SK-N-SH treated with all-trans-retinoic acid at 6 μM for 48 hours (cell line): ENCODE measurements around the gene TAF3.

Source experiments
- ATAC-seq: fragments of 200-7000 bp; cut with Tn5 transposase; 3 replicates; pipeline ENCODE4 v1.9.1; 2020; ENCODE audit warnings: mild to moderate bottlenecking, moderate library complexity
- ARNTL ChIP-seq: fragments of 450-650 bp; formaldehyde crosslinking; IDR thresholded peaks from 2 replicates; pipeline ENCODE4 v1.5.0; 2020; ENCODE audit warnings: low read depth, mild to moderate bottlenecking, moderate library complexity, borderline replicate concordance
- BACH2 ChIP-seq: fragments of 250-450 bp; sonication (Bioruptor Pico); IDR thresholded peaks from 2 replicates; pipeline ENCODE4 v1.9.0; 2021; ENCODE audit warnings: mild to moderate bottlenecking, borderline replicate concordance
- CREB5 ChIP-seq: fragments of 250-450 bp; sonication (Bioruptor Pico); IDR thresholded peaks from 2 replicates; pipeline ENCODE4 v1.5.1; 2020; ENCODE audit warnings: low read depth, mild to moderate bottlenecking, moderate library complexity
- ESRRG ChIP-seq: fragments of 250-450 bp; sonication (Bioruptor Pico); IDR thresholded peaks from 2 replicates; pipeline ENCODE4 v1.6.1; 2021; ENCODE audit warnings: mild to moderate bottlenecking
- ISL1 ChIP-seq: fragments of 250-450 bp; sonication (Bioruptor Pico); IDR thresholded peaks from 2 replicates; pipeline ENCODE4 v2.1.2; 2022; ENCODE audit warnings: mild to moderate bottlenecking, moderate library complexity
- POU6F1 ChIP-seq: fragments of 250-450 bp; sonication (Bioruptor Pico); IDR thresholded peaks from 2 replicates; pipeline ENCODE4 v1.8.0; 2021; ENCODE audit warnings: low read depth, mild to moderate bottlenecking, moderate library complexity, borderline replicate concordance
- PPARA ChIP-seq: fragments of 250-450 bp; sonication (Bioruptor Pico); IDR thresholded peaks from 2 replicates; pipeline ENCODE4 v1.5.0; 2020; ENCODE audit warnings: mild to moderate bottlenecking, borderline replicate concordance
- RARB ChIP-seq: fragments of 250-450 bp; sonication (Bioruptor Pico); IDR thresholded peaks from 2 replicates; pipeline ENCODE4 v1.8.0; 2021; ENCODE audit warnings: mild to moderate bottlenecking, moderate library complexity
- SNAI2 ChIP-seq: fragments of 250-450 bp; sonication (Bioruptor Pico); IDR thresholded peaks from 2 replicates; pipeline ENCODE4 v1.5.0; 2020; ENCODE audit warnings: mild to moderate bottlenecking, moderate library complexity
- TCF4 ChIP-seq: fragments of 250-450 bp; sonication (Bioruptor Pico); IDR thresholded peaks from 2 replicates; pipeline ENCODE4 v1.8.0; 2021; ENCODE audit warnings: mild to moderate bottlenecking, moderate library complexity, borderline replicate concordance
- TOX ChIP-seq: fragments of 250-450 bp; sonication (Bioruptor Pico); IDR thresholded peaks from 2 replicates; pipeline ENCODE4 v1.8.0; 2021; ENCODE audit warnings: mild to moderate bottlenecking, moderate library complexity, borderline replicate concordance
- TSHZ2 ChIP-seq: fragments of 250-450 bp; sonication (Bioruptor Pico); IDR thresholded peaks from 2 replicates; pipeline ENCODE4 v1.5.0; 2020; ENCODE audit warnings: mild to moderate bottlenecking, moderate library complexity
- ZC3H10 ChIP-seq: fragments of 250-450 bp; sonication (Bioruptor Pico); IDR thresholded peaks from 2 replicates; pipeline ENCODE4 v1.5.1; 2021; ENCODE audit warnings: mild to moderate bottlenecking, moderate library complexity
- ZFP3 ChIP-seq: fragments of 250-450 bp; sonication (Bioruptor Pico); IDR thresholded peaks from 2 replicates; pipeline ENCODE4 v1.5.0; 2020; ENCODE audit warnings: mild to moderate bottlenecking, moderate library complexity
- ZNF565 ChIP-seq: fragments of 450-650 bp; formaldehyde crosslinking; conservative IDR thresholded peaks from 2 replicates; pipeline ENCODE4 v1.5.0; 2020; ENCODE audit warnings: low read depth, mild to moderate bottlenecking, moderate library complexity
- ZNF70 ChIP-seq: fragments of 450-650 bp; formaldehyde crosslinking; IDR thresholded peaks from 2 replicates; pipeline ENCODE4 v1.5.0; 2020; ENCODE audit warnings: mild to moderate bottlenecking, moderate library complexity
- ZNF8 ChIP-seq: fragments of 450-650 bp; formaldehyde crosslinking; IDR thresholded peaks from 2 replicates; pipeline ENCODE4 v1.5.0; 2020; ENCODE audit warnings: mild to moderate bottlenecking, moderate library complexity
- TF ChIP-seq, protein P1 (sequence below): fragments of 250-450 bp; sonication (Bioruptor Pico); IDR thresholded peaks from 2 replicates; pipeline ENCODE4 v1.8.0; 2020; ENCODE audit warnings: mild to moderate bottlenecking, moderate library complexity, borderline replicate concordance

Gene TAF3

GRCh38 chr10:8014649-8015048, 196.3 kb downstream of the TAF3 start (continued):
- TF ChIP-seq TOX (no peak), ZFP3 (no peak), TSHZ2 (CRISPR knock-in tag) (no peak)
- TF ChIP-seq, all 23 proteins: peak for 0

GRCh38 chr10:8017277-8017676, 199.0 kb downstream of the TAF3 start:
- TF ChIP-seq, protein P1, sequence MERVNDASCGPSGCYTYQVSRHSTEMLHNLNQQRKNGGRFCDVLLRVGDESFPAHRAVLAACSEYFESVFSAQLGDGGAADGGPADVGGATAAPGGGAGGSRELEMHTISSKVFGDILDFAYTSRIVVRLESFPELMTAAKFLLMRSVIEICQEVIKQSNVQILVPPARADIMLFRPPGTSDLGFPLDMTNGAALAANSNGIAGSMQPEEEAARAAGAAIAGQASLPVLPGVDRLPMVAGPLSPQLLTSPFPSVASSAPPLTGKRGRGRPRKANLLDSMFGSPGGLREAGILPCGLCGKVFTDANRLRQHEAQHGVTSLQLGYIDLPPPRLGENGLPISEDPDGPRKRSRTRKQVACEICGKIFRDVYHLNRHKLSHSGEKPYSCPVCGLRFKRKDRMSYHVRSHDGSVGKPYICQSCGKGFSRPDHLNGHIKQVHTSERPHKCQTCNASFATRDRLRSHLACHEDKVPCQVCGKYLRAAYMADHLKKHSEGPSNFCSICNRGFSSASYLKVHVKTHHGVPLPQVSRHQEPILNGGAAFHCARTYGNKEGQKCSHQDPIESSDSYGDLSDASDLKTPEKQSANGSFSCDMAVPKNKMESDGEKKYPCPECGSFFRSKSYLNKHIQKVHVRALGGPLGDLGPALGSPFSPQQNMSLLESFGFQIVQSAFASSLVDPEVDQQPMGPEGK (CRISPR knock-in tag) = no peak
- TF ChIP-seq TSHZ2 (CRISPR knock-in tag) = no peak
- no peak for TF ChIP-seq ZC3H10
- TF ChIP-seq TCF4 = no peak
- TF ChIP-seq PPARA (CRISPR knock-in tag) = no peak
- TF ChIP-seq TOX = no peak
- TF ChIP-seq ZNF70 (CRISPR knock-in tag) = no peak
- no peak for TF ChIP-seq SNAI2 (CRISPR knock-in tag)
- no peak for TF ChIP-seq ZNF8 (CRISPR knock-in tag)
- TF ChIP-seq RARB (CRISPR knock-in tag) = no peak
- no peak for TF ChIP-seq CREB5
- no peak for TF ChIP-seq ZNF565 (CRISPR knock-in tag)
- no peak for TF ChIP-seq ISL1
- no peak for TF ChIP-seq ZFP3
- peak; percentile 62; the same call in 2 of the 3 replicates for ATAC-seq

GRCh38 chr10:8023321-8023720, 205.0 kb downstream of the TAF3 start:
- no peak for ATAC-seq
- TF ChIP-seq TOX (no peak), ZNF565 (CRISPR knock-in tag) (no peak), POU6F1 (CRISPR knock-in tag) (no peak), RARB (CRISPR knock-in tag) (no peak), CREB5 (no peak), PPARA (CRISPR knock-in tag) (no peak)
- TF ChIP-seq, all 23 proteins: peak for 0

DNA sequence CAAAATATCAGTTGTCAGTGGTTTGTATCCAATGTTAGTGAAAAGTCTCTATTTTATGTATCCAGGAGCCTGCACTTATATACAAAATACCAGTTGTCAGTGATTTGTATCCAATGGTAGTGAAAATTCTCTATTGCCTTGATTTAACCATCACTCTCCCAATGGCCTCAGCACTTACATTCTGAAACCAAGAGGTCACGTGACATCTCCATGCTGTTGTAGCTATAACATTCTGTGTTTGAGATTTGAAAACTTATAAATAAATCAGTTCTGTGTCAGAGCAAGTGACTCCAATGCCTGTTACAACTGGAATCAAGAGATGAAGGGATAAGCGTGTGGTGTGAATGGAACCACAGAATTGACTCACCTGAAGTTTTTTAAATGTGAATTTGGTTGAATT, 205.5 kb downstream of the TAF3 start:
- no peak for TF ChIP-seq BACH2 (CRISPR knock-in tag)
- no peak for TF ChIP-seq ZC3H10
- TF ChIP-seq POU6F1 (CRISPR knock-in tag) = no peak
- no peak for TF ChIP-seq ESRRG (CRISPR knock-in tag)
- TF ChIP-seq CREB5 = no peak
- TF ChIP-seq SNAI2 (CRISPR knock-in tag) = no peak
- TF ChIP-seq ARNTL = no peak
- no peak for TF ChIP-seq ZNF70 (CRISPR knock-in tag)
- no peak for TF ChIP-seq RARB (CRISPR knock-in tag)
- no peak for ATAC-seq
